ENCODE results near the gene FAM184A. TPM values are rescaled to one million over a fixed set of nuclear protein-coding genes. Genes with fewer than 3 reads are reported as not detected.

The FAM184A gene
- total RNA-seq, 6 experiments from 2014 or later: not detected

DNA sequence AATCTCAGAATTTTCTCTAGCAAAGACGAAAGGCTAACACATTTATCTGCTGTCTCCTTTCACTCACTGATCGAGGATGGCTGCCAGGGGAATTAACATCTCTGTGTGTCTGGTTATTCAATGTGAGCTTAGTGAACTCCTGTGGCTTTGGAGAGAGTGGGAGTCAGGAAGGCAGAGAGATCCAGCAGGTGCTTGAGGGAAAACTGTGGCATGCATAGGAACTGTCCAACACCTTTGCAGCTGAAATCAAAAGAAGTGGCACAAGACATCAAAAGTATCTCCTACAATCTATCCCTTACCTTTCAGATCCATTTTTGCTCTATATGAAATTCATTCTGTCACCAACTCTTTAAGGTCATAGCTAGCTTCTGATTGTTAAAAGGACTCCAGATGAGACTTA is 11.8 kb upstream of the FAM184A start:
- H3K27me3 Mint-ChIP-seq (ENCODE audit: insufficient read depth): peaks cover 1% of the 10 kb centered on the region; the same call in 1 of the 2 replicates
- H3K4me3 Mint-ChIP-seq: no peak overlapping the region
- no peaks in the 10 kb centered on the region; the same call in 1 of the 2 replicates for H3K9me3 Mint-ChIP-seq
- H3K27ac Mint-ChIP-seq: no peak overlapping the region
- no peak for DNase-seq
- no peaks in the 10 kb centered on the region for H3K4me1 Mint-ChIP-seq (ENCODE audit: low read depth)
- H3K36me3 Mint-ChIP-seq (ENCODE audit: low read depth): no peaks in the 10 kb centered on the region
- TF ChIP-seq, protein P1, sequence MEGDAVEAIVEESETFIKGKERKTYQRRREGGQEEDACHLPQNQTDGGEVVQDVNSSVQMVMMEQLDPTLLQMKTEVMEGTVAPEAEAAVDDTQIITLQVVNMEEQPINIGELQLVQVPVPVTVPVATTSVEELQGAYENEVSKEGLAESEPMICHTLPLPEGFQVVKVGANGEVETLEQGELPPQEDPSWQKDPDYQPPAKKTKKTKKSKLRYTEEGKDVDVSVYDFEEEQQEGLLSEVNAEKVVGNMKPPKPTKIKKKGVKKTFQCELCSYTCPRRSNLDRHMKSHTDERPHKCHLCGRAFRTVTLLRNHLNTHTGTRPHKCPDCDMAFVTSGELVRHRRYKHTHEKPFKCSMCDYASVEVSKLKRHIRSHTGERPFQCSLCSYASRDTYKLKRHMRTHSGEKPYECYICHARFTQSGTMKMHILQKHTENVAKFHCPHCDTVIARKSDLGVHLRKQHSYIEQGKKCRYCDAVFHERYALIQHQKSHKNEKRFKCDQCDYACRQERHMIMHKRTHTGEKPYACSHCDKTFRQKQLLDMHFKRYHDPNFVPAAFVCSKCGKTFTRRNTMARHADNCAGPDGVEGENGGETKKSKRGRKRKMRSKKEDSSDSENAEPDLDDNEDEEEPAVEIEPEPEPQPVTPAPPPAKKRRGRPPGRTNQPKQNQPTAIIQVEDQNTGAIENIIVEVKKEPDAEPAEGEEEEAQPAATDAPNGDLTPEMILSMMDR (IDR thresholded peaks at IDR 0.05): no peak

DNA sequence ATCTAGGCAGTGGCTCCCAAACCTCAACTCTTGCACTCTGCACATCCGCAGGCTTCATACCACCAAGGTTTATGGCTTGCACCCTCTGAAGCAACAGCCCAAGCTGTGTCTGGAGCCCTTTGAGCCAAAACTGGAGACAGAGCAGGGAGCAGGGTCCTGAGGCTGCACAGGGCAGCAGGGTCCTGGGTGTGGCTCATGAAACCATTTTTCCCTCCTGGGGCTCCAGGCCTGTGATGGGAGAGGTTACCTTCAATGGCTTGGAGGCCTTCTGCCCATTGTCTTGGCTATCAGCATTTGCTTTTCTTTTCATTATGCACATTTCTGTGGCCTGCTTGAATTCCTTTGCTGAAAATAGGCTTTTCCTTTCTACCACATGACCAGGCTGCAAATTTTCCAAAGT is 6.3 kb upstream of the FAM184A start:
- no peaks in the 10 kb centered on the region for H3K4me1 Mint-ChIP-seq (ENCODE audit: low read depth)
- H3K27ac Mint-ChIP-seq: no peak overlapping the region
- no peaks in the 10 kb centered on the region; the same call in 1 of the 2 replicates for H3K27me3 Mint-ChIP-seq (ENCODE audit: insufficient read depth)
- no peak overlapping the region for H3K4me3 Mint-ChIP-seq
- TF ChIP-seq, protein P1 (IDR thresholded peaks at IDR 0.05): no peak
- DNase-seq: no peak
- peaks cover 20% of the 10 kb centered on the region for H3K9me3 Mint-ChIP-seq
- H3K36me3 Mint-ChIP-seq (ENCODE audit: low read depth): peaks cover 9% of the 10 kb centered on the region; the same call in 1 of the 2 replicates

DNA sequence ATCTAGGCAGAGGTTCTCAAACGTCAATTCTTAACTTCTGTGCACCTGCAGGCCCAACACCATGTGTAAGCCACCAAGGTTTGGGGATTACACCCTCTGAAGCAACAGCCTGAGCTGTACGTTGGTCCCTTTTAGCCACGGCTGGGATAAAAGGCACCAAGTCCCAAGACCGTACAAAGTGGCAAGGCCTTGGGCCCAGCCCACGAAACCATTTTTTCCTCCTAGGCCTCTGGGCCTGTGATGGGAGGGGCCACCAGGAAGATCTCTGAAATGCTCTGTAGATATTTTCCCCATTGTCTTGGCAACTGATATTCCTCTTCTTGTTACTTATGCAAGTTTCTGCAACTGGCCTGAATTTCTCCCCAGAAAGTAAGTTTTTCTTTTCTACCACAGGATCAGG is 4.5 kb upstream of the FAM184A start:
- Mint-ChIP-seq H3K9me3 (peaks cover 20% of the 10 kb centered on the region), H3K27me3 (ENCODE audit: insufficient read depth) (peaks cover 5% of the 10 kb centered on the region), H3K27ac (no peak overlapping the region), H3K4me1 (ENCODE audit: low read depth) (peaks cover 10% of the 10 kb centered on the region), H3K36me3 (ENCODE audit: low read depth) (peaks cover 9% of the 10 kb centered on the region; the same call in 1 of the 2 replicates), H3K4me3 (no peak overlapping the region)
- DNase-seq: no peak
- TF ChIP-seq, protein P1 (IDR thresholded peaks at IDR 0.05): no peak

DNA sequence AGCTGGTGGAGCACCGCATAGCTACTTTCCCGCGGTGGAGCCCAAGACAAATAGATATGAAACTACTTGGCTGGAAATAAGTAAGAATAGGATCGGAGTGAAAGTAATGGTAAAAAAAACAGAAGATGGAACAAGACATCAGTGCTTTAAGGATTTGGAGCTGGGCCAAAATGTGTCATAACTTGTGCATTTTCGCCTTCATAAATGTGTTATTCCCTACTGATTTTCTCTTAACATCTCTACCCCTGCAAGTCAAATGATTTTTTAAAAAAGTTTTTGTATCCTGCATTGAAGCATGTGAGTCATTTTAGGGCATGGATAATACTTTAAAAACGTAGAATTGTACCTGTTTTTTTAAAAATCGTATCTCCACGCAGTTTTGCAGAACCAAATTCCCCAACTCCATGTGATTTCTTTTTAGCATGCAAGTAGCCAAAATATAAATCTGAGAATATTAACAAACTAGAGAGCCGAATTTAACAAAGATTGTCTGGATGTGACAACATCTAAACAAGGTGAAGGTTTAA is 882 bp upstream of the FAM184A start:
- Mint-ChIP-seq H3K4me3 (peak overlapping the region; percentile 90), H3K4me1 (ENCODE audit: low read depth) (peaks cover 15% of the 10 kb centered on the region), H3K27me3 (ENCODE audit: insufficient read depth) (peaks cover 19% of the 10 kb centered on the region), H3K36me3 (ENCODE audit: low read depth) (peaks cover 9% of the 10 kb centered on the region; the same call in 1 of the 2 replicates), H3K27ac (no peak overlapping the region), H3K9me3 (peaks cover 18% of the 10 kb centered on the region)
- peak; percentile 2 for DNase-seq
- TF ChIP-seq, protein P1 (IDR thresholded peaks at IDR 0.05): no peak

DNA sequence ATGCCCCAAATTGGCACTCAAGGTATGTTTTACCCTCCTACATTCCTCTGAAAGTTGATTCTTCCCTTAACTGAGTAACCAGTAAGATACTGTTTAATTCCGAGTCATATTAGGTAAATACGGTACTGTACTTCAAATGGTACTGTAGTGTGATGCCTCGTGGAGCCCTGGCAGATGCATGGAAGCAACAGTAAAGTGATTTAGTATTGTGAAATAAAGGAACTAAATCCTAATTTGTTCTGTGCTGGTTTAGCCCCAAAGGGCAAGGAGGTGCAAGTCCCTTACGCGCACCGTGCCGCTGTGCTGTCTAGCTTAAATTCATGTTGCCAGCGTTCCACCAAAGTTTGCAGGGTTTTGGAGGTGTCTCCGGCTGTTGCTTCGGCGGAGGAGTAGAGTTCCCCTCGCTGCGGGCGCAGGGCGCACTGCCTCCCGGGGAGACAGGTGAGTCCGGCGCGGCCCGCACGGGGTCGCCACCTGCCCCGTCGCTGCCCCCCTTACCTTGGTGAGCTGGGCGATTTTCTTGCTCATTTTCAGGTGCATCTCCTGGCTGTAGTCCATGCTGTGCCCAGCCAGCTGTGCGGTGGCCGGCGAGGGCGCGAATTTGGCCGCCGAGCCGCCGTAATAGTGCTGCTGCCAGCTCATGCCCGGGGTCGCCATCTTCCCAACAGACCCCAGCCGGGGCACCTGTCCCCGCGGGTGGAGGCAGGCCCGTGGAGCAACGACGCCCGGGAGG is 655 bp downstream of the FAM184A start:
- H3K4me1 Mint-ChIP-seq (ENCODE audit: low read depth): peaks cover 15% of the 10 kb centered on the region
- no peak overlapping the region for H3K27ac Mint-ChIP-seq
- H3K27me3 Mint-ChIP-seq (ENCODE audit: insufficient read depth): peaks cover 23% of the 10 kb centered on the region
- H3K4me3 Mint-ChIP-seq: peak overlapping the region; percentile 41
- DNase-seq: no peak
- 0 out of 2 replicates have a peak, but pooled peaks cover under 1% of the 10 kb centered on the region for H3K36me3 Mint-ChIP-seq (ENCODE audit: low read depth)
- H3K9me3 Mint-ChIP-seq: peaks cover 3% of the 10 kb centered on the region; the same call in 1 of the 2 replicates
- TF ChIP-seq, protein P1 (IDR thresholded peaks at IDR 0.05): no peak
